Astrocyte (in vitro differentiated cells and primary cell): ENCODE measurements around the gene RIPPLY2.

Experiments used
- CTCF ChIP-seq: IDR thresholded peaks from 2 replicates; pipeline ENCODE4 v1.5.1; 2011; ENCODE audit warnings: low read depth, mild to moderate bottlenecking, inconsistent platforms, low read length, moderate library complexity; ENCODE audit not compliant: insufficient read depth
- EZH2 ChIP-seq: IDR thresholded peaks from 2 replicates; pipeline ENCODE4 v1.6.1; 2012; ENCODE audit warnings: mild to moderate bottlenecking, low read length, inconsistent platforms; ENCODE audit not compliant: insufficient read depth

- no peak for TF ChIP-seq EZH2
- no peak for TF ChIP-seq CTCF
These were observed 52.5 kb downstream of the RIPPLY2 start for GRCh38 chr6:83905648-83906047.
